DMS114 treated with DMSO at 0.1 percent for 48 hours (cell line): ENCODE measurements around the gene SERINC2.
"Not testable (repeated sequence)": the region's sequence is repeated elsewhere in the genome, so short reads cannot be mapped to it uniquely, and the experiment has no call there.

Source experiments
- DNase-seq: peaks from one replicate; lab custom pipeline; 2025; ENCODE audit not compliant: unreplicated experiment; lab: John Stamatoyannopoulos, UW

The SERINC2 gene

GRCh38 chr1:31383967-31384366 is 29.0 kb upstream of the SERINC2 start:
- DNase-seq = no peak

GRCh38 chr1:31386576-31387243 is 26.3 kb upstream of the SERINC2 start:
- not testable (repeated sequence) for DNase-seq

GRCh38 chr1:31387612-31388011 is 25.4 kb upstream of the SERINC2 start:
- no peak for DNase-seq

GRCh38 chr1:31389616-31390015 is 23.4 kb upstream of the SERINC2 start:
- DNase-seq = no peak

GRCh38 chr1:31390071-31390470 is 22.9 kb upstream of the SERINC2 start:
- DNase-seq = no peak

- no peak for DNase-seq
These were observed 19.6 kb upstream of the SERINC2 start for GRCh38 chr1:31393463-31393862.

- peak; percentile 50 for DNase-seq
These were observed 18.3 kb upstream of the SERINC2 start for GRCh38 chr1:31394584-31395193.

GRCh38 chr1:31396633-31397351 is 16.2 kb upstream of the SERINC2 start:
- DNase-seq = no peak

- no peak for DNase-seq
These were observed 15.5 kb upstream of the SERINC2 start for GRCh38 chr1:31397360-31398095.

GRCh38 chr1:31398246-31398645 is 14.8 kb upstream of the SERINC2 start:
- DNase-seq = no peak

- no peak for DNase-seq
These were observed 13.0 kb upstream of the SERINC2 start for GRCh38 chr1:31399976-31400375.

- DNase-seq = no peak
These were observed 12.6 kb upstream of the SERINC2 start for GRCh38 chr1:31400393-31400792.

GRCh38 chr1:31401241-31401640 is 11.8 kb upstream of the SERINC2 start:
- DNase-seq = no peak

GRCh38 chr1:31405578-31406245 is 7.3 kb upstream of the SERINC2 start:
- no peak for DNase-seq

- no peak for DNase-seq
These were observed 5.9 kb upstream of the SERINC2 start for GRCh38 chr1:31407029-31407626.

- DNase-seq = no peak
These were observed 4.2 kb upstream of the SERINC2 start for GRCh38 chr1:31408788-31409318.

GRCh38 chr1:31409946-31410858 is 2.8 kb upstream of the SERINC2 start:
- no peak for DNase-seq

- DNase-seq = no peak
These were observed 2.1 kb upstream of the SERINC2 start for GRCh38 chr1:31410871-31411270.

- DNase-seq = no peak
These were observed 808 bp upstream of the SERINC2 start for GRCh38 chr1:31412205-31412604.
